Caki2 (cell line): ENCODE measurements around the gene CHI3L1. TPM values are rescaled to one million over a fixed set of nuclear protein-coding genes. Genes with fewer than 3 reads are reported as not detected.

Source experiments
- DNase-seq: peaks from one replicate; pipeline ENCODE4 v3.0.0-alpha.2; 2015; ENCODE audit warnings: low read depth
- in situ Hi-C: cut with HindIII; loops from 2 replicates; pipeline ENCODE4 v1.10.0; 2016; ENCODE audit warnings: low sequenced_read_pairs, low pct_unique_long_range_greater_than_20kb, mixed read lengths
- total RNA-seq: library from RNA; depleted of rRNA; stranded (reverse); fragments of >200 nt; shearing (Covaris generic); gene quantifications from 2 replicates; pipeline ENCODE4 v1.2.3, GENCODE V29; 2014; ENCODE audit warnings: low replicate concordance

CHI3L1 gene
- total RNA-seq, 1 experiment from 2014 or later, result not detected

DNA sequence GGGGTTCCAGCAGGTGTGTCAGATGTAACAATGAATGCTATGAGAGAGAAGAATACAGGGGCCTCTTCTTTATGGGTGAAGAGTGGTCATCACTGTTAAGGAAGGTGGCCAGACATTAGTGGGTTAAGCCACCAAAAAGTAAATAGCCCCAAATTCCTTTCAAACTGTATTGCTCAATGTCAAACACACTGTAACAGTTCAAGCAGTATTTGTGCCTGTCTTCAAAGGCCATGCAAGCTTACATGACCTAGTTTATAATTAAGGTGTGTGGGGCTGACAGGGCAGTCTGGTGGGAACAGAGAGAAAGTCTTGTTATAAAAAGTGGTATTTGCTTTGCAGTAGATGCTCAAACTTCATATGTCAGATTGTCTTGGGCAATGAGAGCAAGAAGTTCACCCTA, 24.5 kb upstream of the CHI3L1 start:
- DNase-seq, result no peak
- in situ Hi-C loops, result loop anchor here (25.0 kb wide), 1 partner anchor 174 kb away; the partner anchor contains the start of gene PPFIA4

DNA sequence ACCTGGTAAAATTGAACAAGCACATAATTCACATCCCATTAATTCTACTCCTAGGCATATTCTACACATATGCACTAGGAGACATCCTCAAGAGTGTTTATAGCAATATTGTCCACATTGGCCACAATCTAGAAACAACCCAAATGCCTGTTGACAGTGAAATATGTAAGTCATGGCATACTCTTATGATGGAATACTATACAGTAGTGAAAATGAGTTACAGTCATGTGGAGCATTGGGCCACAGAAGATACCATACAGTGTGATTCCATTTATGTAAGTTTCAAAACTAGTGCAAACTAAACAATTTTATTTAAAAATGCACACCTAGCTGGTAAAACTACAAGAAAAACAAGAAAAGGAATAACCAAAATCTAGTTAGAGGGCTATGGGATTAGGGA, 23.8 kb upstream of the CHI3L1 start:
- in situ Hi-C loops, result loop anchor here (25.0 kb wide), 1 partner anchor 173 kb away; the partner anchor contains the start of gene PPFIA4
- DNase-seq, result no peak

DNA sequence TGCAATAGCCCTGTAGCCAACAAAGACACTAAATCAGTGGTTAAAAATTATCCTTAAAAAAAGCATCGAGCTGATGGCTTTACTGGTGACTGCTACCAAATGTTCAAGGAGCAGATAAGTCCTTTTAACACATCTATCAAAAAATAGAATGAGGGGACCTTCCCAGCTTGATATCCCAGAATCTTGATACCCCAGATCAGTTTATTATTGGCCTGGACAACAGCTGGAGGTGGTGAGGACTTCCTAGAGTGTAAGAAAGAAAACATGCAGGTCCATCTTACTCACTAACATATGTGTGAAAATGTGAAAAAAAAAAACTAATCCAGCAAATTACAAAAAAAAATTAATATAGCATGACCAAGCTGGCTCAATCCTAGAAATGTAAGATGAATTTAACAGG, 21.7 kb upstream of the CHI3L1 start:
- no peak for DNase-seq
- in situ Hi-C loops, result loop anchor here (25.0 kb wide), 1 partner anchor 171 kb away; the partner anchor contains the start of gene PPFIA4

DNA sequence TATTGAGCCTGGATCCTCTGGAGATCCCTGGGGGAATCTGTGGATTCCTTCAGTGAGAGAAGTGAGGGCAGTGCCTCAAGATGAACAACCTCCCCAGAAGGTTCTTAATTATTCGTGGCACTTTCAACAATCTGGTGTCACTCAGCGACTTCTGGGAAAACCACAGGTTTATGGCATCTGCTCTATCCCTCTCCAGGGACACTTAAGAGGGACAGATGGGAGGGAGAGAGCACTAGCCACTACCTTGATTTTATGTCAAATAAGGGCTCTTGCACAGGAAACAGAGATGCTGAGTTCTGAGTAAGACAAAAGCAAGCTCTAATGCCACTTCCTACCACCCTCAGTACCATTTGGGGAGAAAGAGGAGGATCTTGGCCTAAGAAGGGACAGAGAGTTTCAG, 21.2 kb upstream of the CHI3L1 start:
- no peak for DNase-seq
- in situ Hi-C loops, result loop anchor here (25.0 kb wide), 1 partner anchor 170 kb away; the partner anchor contains the start of gene PPFIA4

DNA sequence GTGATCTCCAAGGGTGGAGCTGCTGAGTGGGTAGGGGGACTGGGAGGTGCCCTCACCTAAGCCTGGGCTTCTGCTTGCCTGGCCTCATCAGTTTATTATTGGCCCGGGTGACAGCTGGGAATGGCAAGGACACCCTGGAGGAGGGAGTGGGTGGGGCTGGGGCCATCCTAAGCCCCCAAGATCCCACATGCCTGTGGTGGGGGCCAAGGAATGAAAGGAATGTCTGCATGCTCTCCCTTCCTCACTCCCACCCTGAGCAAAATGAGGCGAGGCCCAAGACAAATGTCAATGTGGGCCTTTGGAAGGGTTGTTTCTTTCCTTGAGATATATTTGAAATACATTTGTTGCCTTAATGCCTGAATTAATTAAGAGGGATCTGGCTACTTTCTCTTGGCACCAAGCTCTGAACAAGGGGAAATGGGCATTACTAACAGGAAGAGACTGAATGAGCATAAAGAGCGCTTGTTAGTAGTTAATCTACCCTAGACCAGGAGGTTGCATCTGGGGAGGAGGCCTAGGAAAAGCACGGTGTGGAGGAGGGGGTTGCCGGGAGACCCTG, 19.7 kb upstream of the CHI3L1 start:
- in situ Hi-C loops, result loop anchor here (25.0 kb wide), 1 partner anchor 169 kb away; the partner anchor contains the start of gene PPFIA4
- no peak for DNase-seq

DNA sequence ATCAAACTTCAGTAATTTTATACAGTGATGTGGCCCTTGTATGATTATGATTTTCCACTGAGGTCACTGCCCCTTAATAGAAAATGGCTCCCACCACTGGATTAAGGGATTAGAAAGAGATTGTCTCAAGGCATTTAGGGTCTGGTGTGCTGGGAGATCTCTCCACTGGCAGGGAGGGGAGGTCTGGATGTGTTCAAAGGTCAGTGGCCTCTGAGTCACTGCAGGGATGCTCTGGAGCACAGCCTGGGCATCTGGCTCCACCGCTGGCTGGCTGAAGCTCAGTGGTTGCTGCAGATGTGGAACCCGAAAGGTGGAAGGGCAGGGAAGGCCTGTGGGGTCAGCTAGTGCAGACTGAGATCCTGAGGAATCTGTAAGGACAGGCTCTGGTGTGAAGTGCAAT, 18.3 kb upstream of the CHI3L1 start:
- DNase-seq, result no peak
- in situ Hi-C loops, result loop anchor here (25.0 kb wide), 1 partner anchor 167 kb away; the partner anchor contains the start of gene PPFIA4

DNA sequence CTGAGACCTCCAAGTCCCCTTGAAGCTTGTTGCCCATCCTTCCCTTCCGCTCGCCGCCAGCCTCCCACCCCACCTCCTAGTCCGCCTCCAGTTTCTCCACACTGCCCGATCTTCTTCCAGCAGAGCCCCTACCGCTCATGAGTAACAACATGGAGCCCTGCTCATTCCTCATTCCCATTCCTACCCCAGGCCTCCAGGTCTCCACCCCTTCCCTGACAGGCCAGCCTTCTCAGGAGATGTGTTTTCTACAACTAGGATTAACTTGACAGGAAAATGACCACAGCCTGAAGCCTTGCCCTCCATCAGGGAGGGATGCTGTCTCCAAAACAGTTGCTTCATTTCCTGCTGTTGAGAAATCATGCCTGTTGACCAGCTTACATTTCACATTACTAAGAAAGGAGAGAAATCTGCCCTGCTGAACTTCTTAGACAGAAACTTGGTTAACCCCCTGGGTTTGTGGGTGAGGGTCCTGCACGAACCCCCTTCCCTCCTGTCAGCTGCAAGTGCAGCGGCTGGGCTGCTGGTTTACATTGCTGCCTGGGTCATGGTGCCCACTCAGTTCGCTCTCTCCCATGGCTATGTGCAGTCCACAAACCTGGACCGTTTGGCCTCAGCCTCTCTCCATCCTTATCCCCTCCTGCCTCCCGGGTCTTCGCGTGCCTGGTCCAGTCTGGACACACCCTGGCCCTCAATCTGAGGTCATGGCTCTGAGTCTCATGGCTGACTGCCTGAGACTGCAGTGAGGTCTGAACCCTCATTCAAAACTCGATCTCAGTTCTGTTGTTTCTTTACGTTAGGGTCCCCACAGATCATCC, 16.1 kb upstream of the CHI3L1 start:
- in situ Hi-C loops, result loop anchor here (25.0 kb wide), 1 partner anchor 165 kb away; the partner anchor contains the start of gene PPFIA4
- no peak for DNase-seq

DNA sequence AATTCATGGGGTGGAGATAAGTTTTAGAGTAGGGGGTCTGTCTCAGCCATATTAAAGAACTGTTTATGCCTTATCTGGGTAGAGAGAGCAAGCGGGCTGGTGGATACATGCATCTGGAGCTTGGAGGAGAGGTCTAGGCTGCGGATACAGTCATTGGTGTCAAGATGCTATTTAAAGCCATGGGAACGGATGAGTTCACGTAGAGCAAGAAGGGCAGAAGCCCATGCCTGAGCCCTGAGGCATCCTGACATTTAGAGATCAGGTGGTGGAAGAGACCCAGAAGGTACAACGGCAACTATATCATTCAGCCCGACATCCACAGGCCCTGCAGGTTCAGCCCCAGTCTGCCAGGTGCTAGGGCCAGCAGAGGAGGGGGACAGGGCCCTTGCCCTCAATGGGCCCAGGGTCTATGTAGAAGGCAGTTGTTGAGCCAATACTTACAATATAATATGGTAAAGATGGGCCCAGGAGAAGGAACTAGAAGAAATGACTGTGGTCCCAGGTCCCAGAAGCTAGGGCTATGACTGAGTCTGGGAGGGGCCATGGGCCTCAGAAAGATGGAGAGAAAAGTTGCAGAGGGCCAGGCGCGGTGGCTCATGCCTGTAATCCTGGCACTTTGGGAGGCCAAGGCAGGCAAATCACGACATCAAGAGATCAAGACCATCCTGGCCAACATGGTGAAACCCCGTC, 15.2 kb upstream of the CHI3L1 start:
- no peak for DNase-seq
- in situ Hi-C loops, result loop anchor here (25.0 kb wide), 1 partner anchor 164 kb away; the partner anchor contains the start of gene PPFIA4

DNA sequence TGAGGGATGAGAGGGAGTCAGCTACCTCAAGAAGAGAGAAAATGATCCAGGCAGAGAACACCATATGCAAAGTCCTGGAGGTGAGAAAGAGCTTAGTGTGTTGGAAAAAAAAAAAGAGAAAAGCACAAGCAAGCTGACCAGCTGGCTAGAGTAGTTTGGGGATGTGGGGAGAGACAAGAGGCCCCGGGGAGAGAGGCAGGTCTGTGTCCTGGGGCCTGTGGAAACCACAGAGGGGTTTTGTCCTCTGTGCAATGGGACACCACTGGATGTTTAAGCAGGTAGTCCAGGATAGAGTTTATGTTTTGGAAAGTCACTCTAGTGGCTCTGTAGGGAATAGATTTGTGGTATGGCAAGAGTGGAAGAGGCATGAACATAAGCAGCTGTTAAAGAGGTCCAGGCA, 14.4 kb upstream of the CHI3L1 start:
- in situ Hi-C loops, result loop anchor here (25.0 kb wide), 1 partner anchor 164 kb away; the partner anchor contains the start of gene PPFIA4

DNA sequence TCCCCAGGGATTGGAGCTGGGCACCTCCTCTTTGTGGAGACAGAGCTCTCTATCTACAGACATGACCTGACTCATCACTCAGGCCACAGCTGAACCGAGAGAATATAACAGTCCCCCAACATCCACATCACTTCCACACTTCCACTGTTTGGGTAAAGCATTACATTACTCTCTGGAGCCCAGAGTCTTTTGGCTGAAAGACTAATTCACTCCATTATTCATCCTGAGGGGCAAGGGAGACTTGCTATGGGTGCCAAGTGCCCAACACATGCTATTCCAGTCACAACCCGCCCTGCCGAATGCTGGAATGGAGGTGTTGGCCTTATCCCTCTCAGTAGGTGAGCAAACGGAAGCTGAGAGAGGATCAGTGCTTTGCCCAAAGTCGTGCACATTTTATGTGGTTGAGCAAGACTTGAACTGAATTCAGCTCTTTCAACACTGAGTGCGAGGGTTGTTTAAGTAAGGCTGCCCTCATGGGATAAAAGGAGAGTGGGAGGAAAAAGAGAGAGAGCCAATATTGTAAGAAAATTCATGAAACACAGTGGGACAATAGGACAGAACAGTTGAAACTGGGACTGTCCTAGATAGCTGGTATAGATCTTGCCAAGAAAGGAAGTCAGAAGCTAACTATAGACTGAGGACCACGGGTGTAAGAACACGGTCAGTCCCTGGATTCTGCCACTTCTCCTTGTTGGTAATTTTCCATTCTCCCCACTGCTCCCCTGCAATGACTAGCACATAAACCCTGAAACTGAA, 13.5 kb upstream of the CHI3L1 start:
- in situ Hi-C loops, result loop anchor here (25.0 kb wide), 1 partner anchor 163 kb away; the partner anchor contains the start of gene PPFIA4
- no peak for DNase-seq

More for the DNA sequence above, 14.4 kb upstream of the CHI3L1 start:
- DNase-seq, result no peak

DNA sequence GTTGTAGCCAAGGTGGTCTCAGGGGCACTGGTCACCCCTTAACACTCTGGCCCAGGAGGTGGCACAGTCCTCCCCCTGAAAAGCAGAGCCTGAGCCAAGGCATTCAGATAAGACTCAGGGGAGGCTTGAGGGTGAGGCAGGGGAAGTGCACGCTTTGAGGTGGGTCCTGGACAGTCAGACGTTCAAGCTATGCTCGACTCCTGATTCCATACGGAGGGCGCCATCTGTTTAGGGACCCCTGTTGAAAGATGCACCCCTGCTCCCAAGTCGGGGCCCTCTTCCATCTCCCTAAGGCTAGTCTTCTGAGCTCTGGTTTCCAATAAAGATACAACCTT, 12.9 kb upstream of the CHI3L1 start:
- in situ Hi-C loops, result no loop called here
- DNase-seq, result no peak

DNA sequence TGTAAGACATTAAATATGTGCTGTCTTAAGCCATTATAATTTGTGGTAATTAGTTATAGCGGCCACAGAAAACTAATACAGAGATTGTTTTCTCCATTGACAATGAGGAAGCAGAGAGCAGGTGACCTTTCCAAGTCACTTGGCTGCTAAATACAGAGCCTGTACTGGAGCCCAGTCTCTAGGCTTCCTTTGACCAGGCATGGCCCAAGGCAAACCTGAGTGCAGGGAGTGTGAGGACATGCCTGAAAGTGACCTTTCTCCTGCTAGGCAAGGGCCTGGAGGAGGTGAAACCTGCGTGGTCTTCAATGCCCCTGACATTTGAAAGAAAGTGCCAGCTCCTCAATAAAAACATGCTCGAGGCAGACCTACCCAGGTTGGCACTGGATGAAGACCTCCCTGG, 12.5 kb upstream of the CHI3L1 start:
- no peak for DNase-seq
- in situ Hi-C loops, result no loop called here

DNA sequence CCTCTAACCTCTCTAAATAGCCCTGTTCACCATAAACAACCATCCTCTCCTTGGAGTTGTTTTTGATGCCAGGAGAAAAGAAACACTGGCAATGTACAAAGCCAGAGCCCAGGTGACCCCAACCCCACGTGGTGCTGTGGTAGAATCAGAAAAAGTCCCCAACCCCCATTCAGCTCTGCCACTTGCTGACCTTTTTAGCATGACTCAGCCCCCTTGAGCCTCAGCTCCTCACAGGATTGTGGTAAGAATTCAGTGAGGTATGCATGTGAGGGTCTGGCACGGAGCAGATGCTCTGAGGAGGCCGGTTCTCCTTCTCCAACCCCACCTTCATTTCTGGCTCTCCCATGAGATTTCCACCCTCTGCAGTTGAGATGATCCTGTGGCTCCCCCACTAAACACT, 11.1 kb upstream of the CHI3L1 start:
- DNase-seq, result peak; percentile 31
- in situ Hi-C loops, result no loop called here

DNA sequence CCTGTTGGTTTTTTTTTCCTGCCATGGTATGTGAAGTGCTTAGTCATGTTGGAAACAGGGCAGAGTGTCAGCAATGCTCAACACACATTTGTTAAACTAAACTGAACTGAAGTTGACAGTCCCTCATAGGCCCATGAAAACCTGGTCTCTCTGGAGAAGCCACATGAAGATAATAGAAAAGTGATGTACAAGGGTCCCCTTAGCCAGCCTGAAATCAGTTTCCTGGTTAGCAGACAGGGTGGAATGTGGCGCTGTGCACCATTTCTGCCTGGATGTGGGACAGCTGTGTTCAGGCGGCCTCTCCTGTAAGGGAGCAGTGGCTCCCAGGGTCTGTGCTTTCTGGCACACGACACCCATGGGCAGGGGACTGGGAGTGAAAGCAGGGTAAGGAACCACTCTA, 9.9 kb upstream of the CHI3L1 start:
- DNase-seq, result no peak
- in situ Hi-C loops, result no loop called here

DNA sequence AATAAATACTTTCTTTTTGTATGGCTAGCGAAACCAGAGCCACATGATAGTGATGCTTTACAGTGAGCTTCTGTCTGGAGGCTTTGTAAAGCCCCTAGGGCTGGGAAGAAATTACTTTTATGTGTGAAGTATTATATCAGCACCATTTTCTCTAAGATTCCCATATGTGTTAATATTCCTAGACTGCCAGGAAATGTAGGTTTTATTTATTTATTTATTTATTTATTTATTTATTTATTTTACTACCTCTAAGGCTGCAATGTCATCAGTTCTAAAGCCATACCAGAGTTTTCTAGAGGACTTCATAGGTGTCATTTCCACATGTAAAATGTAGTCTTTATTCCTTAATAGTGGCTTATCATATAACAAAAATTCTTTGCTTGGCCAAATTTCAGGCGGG, 4.4 kb upstream of the CHI3L1 start:
- in situ Hi-C loops, result no loop called here
- no peak for DNase-seq

DNA sequence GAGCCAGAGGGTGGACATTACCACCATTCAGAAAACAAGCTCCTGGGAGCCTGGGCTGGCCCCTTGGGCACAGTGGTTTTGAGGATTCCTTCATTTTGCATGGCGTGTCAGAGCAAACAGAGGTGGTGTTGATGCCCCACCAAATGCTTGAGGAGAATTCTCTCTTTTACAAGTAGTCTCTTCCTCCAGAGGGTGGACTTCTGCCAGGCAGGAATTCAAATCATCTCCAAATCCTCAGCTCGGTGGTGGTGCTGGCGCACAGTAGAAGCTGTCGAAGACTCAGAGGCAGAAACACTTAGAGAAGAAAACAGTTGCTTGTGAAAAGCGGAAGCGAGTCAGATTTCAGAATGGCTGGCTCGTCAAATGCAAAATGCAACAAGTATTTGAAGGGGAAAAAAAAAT, 3.4 kb upstream of the CHI3L1 start:
- no peak for DNase-seq
- in situ Hi-C loops, result no loop called here

DNA sequence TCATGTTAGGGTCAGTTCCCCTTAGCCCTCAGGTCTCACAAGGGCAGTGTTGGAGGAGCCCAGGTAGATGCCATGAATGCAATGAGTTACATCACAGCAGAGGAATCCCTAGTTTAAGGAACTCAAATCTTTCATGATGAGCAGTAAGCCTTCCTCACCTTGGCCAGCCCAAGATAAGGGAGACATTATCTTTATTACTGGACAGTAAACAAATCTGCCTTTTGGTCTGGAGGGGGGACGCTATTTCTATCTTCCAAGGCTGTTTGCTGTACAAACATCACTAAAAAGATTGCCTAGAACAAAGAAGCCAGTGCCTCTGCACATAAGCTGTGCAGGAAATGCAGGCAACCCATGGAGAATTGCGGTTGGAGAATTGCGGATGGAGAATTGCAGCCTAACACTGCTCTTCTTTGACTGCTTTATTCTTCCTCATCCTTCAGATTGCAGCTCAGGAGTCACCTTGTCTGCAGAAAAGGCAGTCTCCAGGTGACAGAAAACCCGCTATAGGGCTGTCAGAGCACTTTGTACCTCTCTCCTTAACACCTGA, 2.3 kb upstream of the CHI3L1 start:
- no peak for DNase-seq
- in situ Hi-C loops, result no loop called here

DNA sequence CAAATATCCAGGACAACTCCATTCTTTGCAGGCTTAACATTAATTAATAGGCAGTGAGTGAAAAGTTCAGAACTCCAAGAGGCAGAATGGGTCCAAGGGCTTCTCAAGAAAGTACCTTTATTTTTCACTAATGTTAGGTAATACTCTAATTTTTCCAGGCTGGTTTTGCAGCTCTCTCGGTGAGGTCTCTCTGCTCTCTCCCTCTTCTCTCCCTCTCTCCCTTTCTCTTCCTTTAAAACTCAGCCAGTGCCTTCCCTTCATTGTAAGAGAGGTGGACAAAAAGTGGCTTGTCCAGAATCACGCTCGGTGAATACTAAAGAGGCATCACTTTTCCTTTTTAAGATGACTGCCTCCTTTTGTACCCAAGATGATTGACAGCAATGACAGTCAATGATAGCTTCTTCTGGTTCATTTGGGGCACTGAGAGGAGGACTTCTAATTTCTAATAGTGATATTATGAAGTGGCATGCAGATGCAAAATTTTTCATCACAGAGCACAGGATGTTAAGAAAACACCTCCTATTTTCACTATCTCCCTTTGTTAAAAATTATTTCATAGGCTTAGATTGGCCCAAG, 1.3 kb upstream of the CHI3L1 start:
- in situ Hi-C loops, result no loop called here
- DNase-seq, result no peak
